Ishikawa (cell line): ENCODE measurements around the gene MYO3A.

Experiments
- CEBPB ChIP-seq: IDR thresholded peaks from 2 replicates; pipeline ENCODE4 v1.6.1; 2012
- CREB1 ChIP-seq: IDR thresholded peaks from 2 replicates; pipeline ENCODE4 v1.6.1; 2012; ENCODE audit warnings: low read depth
- EGR1 ChIP-seq: IDR thresholded peaks from 2 replicates; pipeline ENCODE4 v1.6.1; 2012
- EP300 ChIP-seq: IDR thresholded peaks from 2 replicates; pipeline ENCODE4 v1.6.1; 2012; ENCODE audit warnings: borderline replicate concordance
- FOXM1 ChIP-seq: IDR thresholded peaks from 2 replicates; pipeline ENCODE4 v1.6.1; 2012; ENCODE audit warnings: low read depth, borderline replicate concordance
- MAX ChIP-seq: IDR thresholded peaks from 2 replicates; pipeline ENCODE4 v1.6.1; 2012
- NFIC ChIP-seq: IDR thresholded peaks from 2 replicates; pipeline ENCODE4 v1.6.1; 2012
- RAD21 ChIP-seq: IDR thresholded peaks from 2 replicates; pipeline ENCODE4 v1.6.1; 2012; ENCODE audit warnings: low read depth
- REST ChIP-seq: IDR thresholded peaks from 2 replicates; pipeline ENCODE4 v1.6.1; 2012; ENCODE audit warnings: low read depth, mild to moderate bottlenecking
- TAF1 ChIP-seq: IDR thresholded peaks from 2 replicates; pipeline ENCODE4 v1.6.1; 2012; ENCODE audit warnings: low read depth, mild to moderate bottlenecking
- TCF12 ChIP-seq: IDR thresholded peaks from 2 replicates; pipeline ENCODE4 v1.6.1; 2012; ENCODE audit warnings: low read depth
- TEAD4 ChIP-seq: IDR thresholded peaks from 2 replicates; pipeline ENCODE4 v1.6.1; 2012
- USF1 ChIP-seq: IDR thresholded peaks from 2 replicates; pipeline ENCODE4 v1.6.1; 2012
- YY1 ChIP-seq: IDR thresholded peaks from 2 replicates; pipeline ENCODE4 v1.6.1; 2012; ENCODE audit warnings: low read depth
- ZBTB7A ChIP-seq: IDR thresholded peaks from 2 replicates; pipeline ENCODE4 v1.6.1; 2012; ENCODE audit warnings: low read depth

MYO3A gene

DNA sequence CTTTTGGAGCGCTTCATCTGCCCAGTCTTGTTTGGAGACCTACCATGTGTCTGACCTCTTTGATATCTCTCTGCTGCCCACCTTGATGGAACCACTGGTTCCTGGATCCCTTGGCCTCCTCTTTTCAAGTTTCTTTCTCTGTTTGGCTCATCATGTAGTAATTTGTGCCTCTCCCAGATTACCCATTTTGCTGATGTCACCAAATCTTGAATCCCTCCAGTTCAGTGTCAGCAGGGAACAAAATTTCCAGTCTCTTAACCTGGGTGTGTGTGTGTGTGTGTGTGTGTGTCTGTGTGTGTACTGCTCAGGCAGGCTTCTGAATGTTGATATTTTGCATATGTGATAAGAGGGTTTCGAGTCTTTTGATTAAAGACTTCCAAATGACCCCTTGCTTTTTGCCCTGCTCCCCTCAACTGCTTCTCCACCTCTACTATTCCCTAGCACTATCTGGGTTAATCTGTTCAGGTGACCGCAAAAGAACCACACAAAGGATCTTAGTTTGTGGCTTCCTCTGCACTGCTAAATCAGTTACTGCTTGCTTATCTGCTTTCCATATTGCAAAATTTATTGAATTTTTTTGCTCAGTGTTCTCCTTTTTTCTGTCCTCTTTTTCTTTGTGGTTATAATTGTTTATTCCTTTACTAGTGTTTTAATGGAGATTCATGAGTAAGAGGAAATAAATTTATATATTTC lies 25.7 kb downstream of the MYO3A start:
- TF ChIP-seq NFIC = no peak
- no peak for TF ChIP-seq FOXM1
- TF ChIP-seq YY1 = no peak
- TF ChIP-seq TAF1 = no peak
- no peak for TF ChIP-seq RAD21
- TF ChIP-seq USF1 = no peak
- TF ChIP-seq EGR1 = no peak
- TF ChIP-seq CREB1 = no peak
- TF ChIP-seq TEAD4 = no peak
- no peak for TF ChIP-seq MAX
- no peak for TF ChIP-seq REST
- no peak for TF ChIP-seq CEBPB
- no peak for TF ChIP-seq ZBTB7A
- TF ChIP-seq TCF12 = no peak
- no peak for TF ChIP-seq EP300

DNA sequence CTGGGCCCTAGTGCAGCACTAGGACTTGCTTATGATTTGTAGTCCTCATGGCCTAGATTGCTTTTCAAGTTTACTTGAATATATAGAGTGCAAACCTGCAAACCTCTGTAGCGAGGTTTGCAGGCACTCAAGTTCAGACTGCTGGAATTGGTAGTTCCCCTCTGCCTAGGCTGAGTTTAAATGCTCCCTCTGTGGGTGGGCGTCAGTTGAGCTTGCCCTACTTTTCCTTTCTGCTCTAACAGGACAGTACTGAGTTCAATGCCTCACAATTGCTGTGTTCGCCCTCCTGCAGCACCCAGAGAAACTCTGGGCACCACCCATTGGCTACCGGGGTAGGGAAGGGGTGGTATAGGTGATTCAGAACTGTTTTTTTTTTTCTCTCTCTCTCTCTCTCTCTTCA lies 31.6 kb downstream of the MYO3A start:
- no peak for TF ChIP-seq MAX
- TF ChIP-seq CEBPB = no peak
- no peak for TF ChIP-seq YY1
- no peak for TF ChIP-seq REST

DNA sequence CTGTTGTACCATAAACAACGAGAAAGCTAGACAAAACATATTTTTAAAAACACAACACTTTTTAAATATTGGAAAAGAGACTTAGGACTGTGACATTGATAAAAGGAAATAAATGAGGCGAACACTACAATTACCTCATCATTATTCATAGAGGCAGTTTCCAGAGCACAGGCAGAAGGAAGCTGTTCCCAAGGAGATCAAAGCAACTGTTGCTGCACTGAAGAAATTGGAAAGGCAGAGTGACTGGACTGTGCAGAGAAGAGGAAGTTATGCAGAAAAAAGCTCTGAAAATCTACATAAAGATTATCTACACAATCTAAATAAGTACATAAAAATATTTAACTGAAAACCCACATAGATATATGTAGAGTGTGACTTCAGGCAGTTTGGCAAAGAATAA lies 32.8 kb downstream of the MYO3A start:
- TF ChIP-seq NFIC (no peak), MAX (no peak)

DNA sequence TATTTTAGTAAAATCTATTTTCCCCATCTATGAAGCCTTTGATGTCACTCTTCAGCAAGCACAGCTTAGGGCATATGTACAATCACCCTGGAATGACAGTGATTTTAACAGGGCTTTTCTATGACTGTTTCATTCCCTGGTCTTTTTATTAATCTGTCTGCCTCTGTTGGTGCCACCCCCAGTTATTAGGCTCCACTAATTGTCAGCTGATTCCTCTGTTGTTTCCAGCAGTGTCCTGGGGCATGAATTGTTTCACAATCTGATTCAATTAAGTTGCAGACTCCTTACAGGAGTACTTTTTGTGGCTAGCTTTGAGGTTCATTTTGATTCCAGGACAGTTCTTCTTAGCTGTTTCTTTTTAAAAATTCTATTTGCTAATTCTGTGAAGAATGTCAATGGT lies 38.6 kb downstream of the MYO3A start:
- TF ChIP-seq FOXM1 (no peak), TAF1 (no peak), YY1 (no peak), USF1 (no peak), TCF12 (no peak), CEBPB (no peak), NFIC (no peak), EP300 (no peak), RAD21 (no peak), TEAD4 (no peak), REST (no peak), CREB1 (no peak), EGR1 (no peak), MAX (no peak), ZBTB7A (no peak)
